ENCODE data around the gene SCN5A. TPM values are rescaled to one million over a fixed set of nuclear protein-coding genes. Genes with fewer than 3 reads are reported as not detected.

Gene SCN5A
- total RNA-seq, 1 donor from 2014 or later = 239 TPM

DNA sequence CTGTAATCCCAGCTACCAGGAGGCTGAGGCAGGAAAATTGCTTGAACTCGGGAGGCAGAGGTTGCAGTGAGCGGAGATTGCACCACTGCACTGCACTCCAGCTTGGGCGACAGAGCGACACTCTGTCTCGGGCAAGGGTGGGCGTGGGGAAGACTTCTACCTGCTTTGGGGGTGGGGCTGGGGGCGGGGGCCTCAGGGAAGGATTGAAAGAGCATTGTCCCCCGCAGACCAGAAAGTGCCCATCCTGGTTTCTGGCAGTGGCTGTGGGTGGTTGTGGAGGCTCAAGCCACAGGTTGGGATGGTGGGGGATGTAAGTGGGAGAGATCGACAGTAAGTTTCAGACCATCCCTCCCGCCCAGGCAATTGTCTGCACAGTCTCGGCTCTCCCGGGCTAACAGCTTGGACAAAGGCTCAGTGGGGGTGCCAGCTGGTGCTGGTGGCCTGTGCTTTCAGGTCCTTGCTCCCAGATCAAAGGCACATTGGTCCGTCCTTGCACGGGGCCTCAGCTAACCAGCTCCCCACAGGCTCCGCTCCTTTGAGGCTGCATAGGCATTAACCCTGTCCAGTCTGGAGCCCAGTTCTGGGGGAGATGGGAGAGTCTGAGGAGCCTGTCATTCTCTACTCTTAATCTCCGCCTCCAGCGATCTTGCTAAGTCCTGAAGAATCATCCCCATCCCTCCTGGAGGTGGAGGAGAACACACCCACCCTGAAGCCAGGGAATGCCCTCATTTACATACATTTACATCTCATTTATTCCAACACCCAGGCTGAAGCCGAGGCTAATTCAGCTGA is 8.6 kb downstream of the SCN5A start:
- no peaks in the 10 kb centered on the region for H3K9me3 ChIP-seq (replicated peaks)
- DNase-seq = no peak
- peaks cover 95% of the 10 kb centered on the region for H3K4me1 ChIP-seq
- intact Hi-C loops (cut with micrococcal nuclease) = no loop called here
- peak overlapping the region; percentile 30 for H3K4me3 ChIP-seq
- H3K27me3 ChIP-seq (ENCODE audit: low read depth) = peaks cover 23% of the 10 kb centered on the region
- peak overlapping the region; percentile 93 for H3K27ac ChIP-seq (replicated peaks)
- TF ChIP-seq CTCF (IDR thresholded peaks at IDR 0.05; ENCODE audit: borderline replicate concordance) = no peak
- H3K36me3 ChIP-seq = no peaks in the 10 kb centered on the region

- no peak for TF ChIP-seq CTCF (IDR thresholded peaks at IDR 0.05; ENCODE audit: borderline replicate concordance)
Observed at GRCh38 chr3:38638354-38638753, 11.1 kb downstream of the SCN5A start.

GRCh38 chr3:38637906-38638305 is 11.6 kb downstream of the SCN5A start:
- H3K27ac ChIP-seq (replicated peaks) = peak overlapping the region; percentile 56
- H3K9me3 ChIP-seq (replicated peaks) = no peaks in the 10 kb centered on the region
- peaks cover 12% of the 10 kb centered on the region for H3K27me3 ChIP-seq (ENCODE audit: low read depth)
- peaks cover 100% of the 10 kb centered on the region for H3K4me1 ChIP-seq
- intact Hi-C loops (cut with micrococcal nuclease) = no loop called here
- no peak for TF ChIP-seq CTCF (IDR thresholded peaks at IDR 0.05; ENCODE audit: borderline replicate concordance)
- peaks cover under 1% of the 10 kb centered on the region for H3K36me3 ChIP-seq
- no peak overlapping the region for H3K4me3 ChIP-seq
- no peak for DNase-seq

More at GRCh38 chr3:38638354-38638753, 11.1 kb downstream of the SCN5A start:
- intact Hi-C loops (cut with micrococcal nuclease) = no loop called here
- Histone ChIP-seq H3K4me3 (no peak overlapping the region), H3K27ac (replicated peaks) (peak overlapping the region; percentile 56), H3K36me3 (no peaks in the 10 kb centered on the region), H3K27me3 (ENCODE audit: low read depth) (peaks cover 15% of the 10 kb centered on the region), H3K4me1 (peaks cover 100% of the 10 kb centered on the region), H3K9me3 (replicated peaks) (no peaks in the 10 kb centered on the region)
- DNase-seq = no peak

- Histone ChIP-seq H3K4me1 (peaks cover 100% of the 10 kb centered on the region), H3K4me3 (no peak overlapping the region), H3K9me3 (replicated peaks) (no peaks in the 10 kb centered on the region), H3K27me3 (ENCODE audit: low read depth) (peaks cover 8% of the 10 kb centered on the region), H3K27ac (replicated peaks) (no peak overlapping the region), H3K36me3 (peaks cover 11% of the 10 kb centered on the region)
- DNase-seq = no peak
- no peak for TF ChIP-seq CTCF (IDR thresholded peaks at IDR 0.05; ENCODE audit: borderline replicate concordance)
- intact Hi-C loops (cut with micrococcal nuclease) = no loop called here
Observed at GRCh38 chr3:38636881-38637280, 12.6 kb downstream of the SCN5A start.

- Histone ChIP-seq H3K4me1 (peaks cover 100% of the 10 kb centered on the region), H3K27me3 (ENCODE audit: low read depth) (peaks cover 4% of the 10 kb centered on the region), H3K27ac (replicated peaks) (no peak overlapping the region), H3K36me3 (peaks cover 12% of the 10 kb centered on the region), H3K4me3 (no peak overlapping the region), H3K9me3 (replicated peaks) (no peaks in the 10 kb centered on the region)
- DNase-seq = no peak
- intact Hi-C loops (cut with micrococcal nuclease) = no loop called here
- TF ChIP-seq CTCF (IDR thresholded peaks at IDR 0.05; ENCODE audit: borderline replicate concordance) = no peak
Observed at GRCh38 chr3:38636464-38636863, 13.0 kb downstream of the SCN5A start.

Measured in left ventricle myocardium inferior (tissue), 1 donor.